Psoas muscle (tissue), 8 donors: ENCODE data around the gene SNAP47. TPM values are rescaled to one million over a fixed set of nuclear protein-coding genes. Genes with fewer than 3 reads are reported as not detected.

Experiments used
- ATAC-seq, 4 donors: fragments of 200-7000 bp; cut with Tn5 transposase; one replicate each; pipeline ENCODE4 v1.9.1; 2020; ENCODE audit warnings: moderate library complexity in 3 of 4, mild to moderate bottlenecking in 2 of 4
- DNase-seq, 2 donors: peaks; one replicate each; pipeline ENCODE4 v3.0.0-alpha.2; 2020
- H3K27ac ChIP-seq: fragments of 200-600 bp; one replicate; pipeline ENCODE4 v1.8.0; 2022
- H3K27me3 ChIP-seq, 3 donors: fragments of 200-600 bp in 1 of 3; one replicate each; pipeline versions ENCODE4 v1.6.1 to v1.8.0; 2013 to 2022; ENCODE audit warnings: low read length in 2 of 3, mild to moderate bottlenecking in 2 of 3, moderate library complexity in 1 of 3; ENCODE audit not compliant: insufficient read depth in 3 of 3
- H3K36me3 ChIP-seq, 2 donors: fragments of 200-600 bp in 1 of 2; one replicate each; pipeline versions ENCODE4 v1.6.1 to v1.8.0; 2013 to 2022; ENCODE audit warnings: low read depth in 1 of 2, mild to moderate bottlenecking in 1 of 2, moderate library complexity in 1 of 2; ENCODE audit not compliant: insufficient read depth in 1 of 2
- H3K4me1 ChIP-seq: fragments of 200-600 bp; one replicate; pipeline ENCODE4 v1.8.0; 2022
- H3K4me3 ChIP-seq: fragments of 200-600 bp; one replicate; pipeline ENCODE4 v1.8.0; 2022; ENCODE audit warnings: mild to moderate bottlenecking
- H3K9me3 ChIP-seq: fragments of 200-600 bp; one replicate; pipeline ENCODE4 v1.8.0; 2022
- CTCF ChIP-seq: fragments of 200-600 bp; IDR thresholded peaks from one replicate; pipeline ENCODE4 v1.8.0; 2022; ENCODE audit warnings: antibody characterized with exemption
- WGBS, 3 donors: extraction: QIAGEN DNeasy Blood & Tissue Kit; methylation state at CpG; one replicate each; pipeline versions ENCODE4 v1.1.6 to v1.1.7; 2013; 5-methylcytosine and 5-hydroxymethylcytosine counted together
- intact Hi-C, 2 donors: fragments of 100-400 bp; cut with DNase I; formaldehyde crosslinking; loops; one replicate each; pipeline versions ENCODE4 v1.11.0 to v1.14.2; 2022
- polyA plus RNA-seq, 3 donors: library from polyadenylated mRNA; stranded (reverse); fragments of 200-250 nt; gene quantifications; one replicate each; pipeline ENCODE4 v1.2.3, GENCODE V29; 2013
- total RNA-seq, 4 donors: library from RNA; stranded (reverse); fragmentation: NEBNext Ultra II Directional in 2 of 4; extraction: Animal tissue kit (Norgen Biotek cat#: 25700) in 2 of 4; gene quantifications; one replicate each; pipeline versions ENCODE4 v1.2.1 to v1.2.4, GENCODE V29; 2021 to 2023
- donor health status: healthy with polysubstance abuse.
- donor health status: DM: no; HTN: no; CAD: no; lungs with moderate emphysema.
- donor health status: Bipolar disorder and iron deficiency.
- donor health status: healthy.
- donor health status: DM: yes; HTN: yes; CAD: no.
- donor health status: DM: no; HTN: no; CAD: no.
- donor health status: DM: no; HTN: no; CAD: no.
- donor health status: DM: yes; HTN: yes; CAD: no.

Gene SNAP47
- total and polyA plus RNA-seq, 7 donors: 17.9 to 40.5 (median 26.6) TPM

- no peaks in the 10 kb centered on the region for H3K4me1 ChIP-seq
- ATAC-seq (no peak), DNase-seq (no peak)
- intact Hi-C loops: no loop called here
- no peak overlapping the region for H3K4me3 ChIP-seq
- no peaks in the 10 kb centered on the region for H3K9me3 ChIP-seq
- no peaks in the 10 kb centered on the region for H3K36me3 ChIP-seq
- TF ChIP-seq CTCF: no peak
- WGBS, 3 donors: 85 to 89% (median 86%) methylated on average over 1 of the region's 1 CpG
- H3K27me3 ChIP-seq: no peaks in the 10 kb centered on the region
- no peak overlapping the region for H3K27ac ChIP-seq
These were observed 73.3 kb downstream of the SNAP47 start for GRCh38 chr1:227808566-227808965.

GRCh38 chr1:227809026-227809425 lies 73.8 kb downstream of the SNAP47 start:
- Histone ChIP-seq H3K36me3 (no peaks in the 10 kb centered on the region), H3K4me3 (no peak overlapping the region)
- no peak for ATAC-seq

GRCh38 chr1:227813962-227814361 lies 78.7 kb downstream of the SNAP47 start:
- 96 to 100% (median 99%) methylated on average over 2 of the region's 2 CpGs for WGBS, 3 donors
- intact Hi-C loops: loop anchor here in 1 of 2 donors (10.0 kb wide), 1 partner anchor 99 kb away; no protein-coding TSS in a partner anchor

More at GRCh38 chr1:227809026-227809425, 73.8 kb downstream of the SNAP47 start:
- 86 to 93% (median 88%) methylated on average over 2 of the region's 2 CpGs for WGBS, 3 donors
- no peaks in the 10 kb centered on the region for H3K27me3 ChIP-seq
- DNase-seq: no peak
- no peaks in the 10 kb centered on the region for H3K4me1 ChIP-seq
- no peak for TF ChIP-seq CTCF
- H3K9me3 ChIP-seq: no peaks in the 10 kb centered on the region
- H3K27ac ChIP-seq: no peak overlapping the region
- intact Hi-C loops: no loop called here

GRCh38 chr1:227815468-227816409 lies 80.5 kb downstream of the SNAP47 start, which contains the start of gene PRSS38:
TSS of gene PRSS38 (plus strand) at chr1:227815675. CDS start at chr1:227815717, 42 bp downstream.
- H3K4me1 ChIP-seq: no peaks in the 10 kb centered on the region
- H3K27ac ChIP-seq: no peak within 1 kb of the TSS
- no peak for TF ChIP-seq CTCF
- no peaks in the 10 kb centered on the region for H3K27me3 ChIP-seq
- no peak for ATAC-seq
- peaks cover 10% of the 10 kb centered on the region for H3K9me3 ChIP-seq
- H3K4me3 ChIP-seq: no peak within 1 kb of the TSS
- 91 to 94% (median 92%) methylated on average over 42 to 44 of the region's 44 CpGs for WGBS, 3 donors
- intact Hi-C loops: loop anchor here in 1 of 2 donors (10.0 kb wide), 1 partner anchor 101 kb away; no protein-coding TSS in a partner anchor
- no peak for DNase-seq
- no peaks in the 10 kb centered on the region for H3K36me3 ChIP-seq

More at GRCh38 chr1:227813962-227814361, 78.7 kb downstream of the SNAP47 start:
- DNase-seq (no peak), ATAC-seq (no peak)
- Histone ChIP-seq H3K27me3 (no peaks in the 10 kb centered on the region), H3K27ac (no peak overlapping the region), H3K4me3 (no peak overlapping the region), H3K9me3 (peaks cover 6% of the 10 kb centered on the region), H3K36me3 (no peaks in the 10 kb centered on the region), H3K4me1 (no peaks in the 10 kb centered on the region)
- TF ChIP-seq CTCF: no peak
